Activated T-helper 9 cell treated with anti-CD3 and anti-CD28 coated beads, Interleukin-2, amount 50 U/mL, for 16 hours (primary cell): ENCODE results near the gene MIF.
A peak's percentile ranks its signal among the peaks of the same experiment; 100 is the strongest.
"Not testable (repeated sequence)": the region's sequence is repeated elsewhere in the genome, so short reads cannot be mapped to it uniquely, and the experiment has no call there.

Experiments
- DNase-seq: peaks from one replicate; pipeline ENCODE4 v3.0.0-alpha.2; 2020; ENCODE audit warnings: low read depth

Gene MIF

GRCh38 chr22:23893945-23894709 lies at the start of gene MIF:
MIF (plus strand) TSS chr22:23894383; CDS start chr22:23894475, 92 bp downstream.
- peak; percentile 94 for DNase-seq

- DNase-seq, result no peak
Measured at GRCh38 chr22:23844739-23845202, 49.4 kb upstream of the MIF start.

GRCh38 chr22:23845265-23846080 lies 48.7 kb upstream of the MIF start:
- DNase-seq, result no peak

GRCh38 chr22:23846081-23846469 lies 48.1 kb upstream of the MIF start:
- DNase-seq, result no peak

- no peak for DNase-seq
Measured at GRCh38 chr22:23847310-23847920, 46.8 kb upstream of the MIF start.

GRCh38 chr22:23847991-23848864 lies 46.0 kb upstream of the MIF start:
- DNase-seq, result no peak

GRCh38 chr22:23849009-23850006 lies 44.9 kb upstream of the MIF start:
- peak; percentile 81 for DNase-seq

GRCh38 chr22:23850136-23850611 lies 44.0 kb upstream of the MIF start:
- no peak for DNase-seq

GRCh38 chr22:23856721-23857605 lies 37.2 kb upstream of the MIF start:
- DNase-seq, result no peak

GRCh38 chr22:23857606-23858483 lies 36.3 kb upstream of the MIF start, which contains the start of gene SLC2A11:
SLC2A11 (plus strand) TSS chr22:23857875; CDS start chr22:23858000, 125 bp downstream.
- peak; percentile 91 for DNase-seq

GRCh38 chr22:23858484-23858815 lies 35.7 kb upstream of the MIF start:
- no peak for DNase-seq

- no peak for DNase-seq
Measured at GRCh38 chr22:23859201-23859600, 35.0 kb upstream of the MIF start.

- DNase-seq, result not testable (repeated sequence)
Measured at GRCh38 chr22:23860187-23860586, 34.0 kb upstream of the MIF start.

- no peak for DNase-seq
Measured at GRCh38 chr22:23862103-23862502, 32.1 kb upstream of the MIF start.

- not testable (repeated sequence) for DNase-seq
Measured at GRCh38 chr22:23864499-23865154, 29.6 kb upstream of the MIF start.

GRCh38 chr22:23868580-23868979 lies 25.6 kb upstream of the MIF start:
- no peak for DNase-seq

- DNase-seq, result no peak
Measured at GRCh38 chr22:23874871-23875270, 19.3 kb upstream of the MIF start.

- DNase-seq, result no peak
Measured at GRCh38 chr22:23875801-23876200, 18.4 kb upstream of the MIF start.
